GM12878 (cell line): ENCODE data around the gene CFAP61. TPM values are rescaled to one million over a fixed set of nuclear protein-coding genes. Genes with fewer than 3 reads are reported as not detected.

Source experiments
- ATAC-seq: fragments of 200-7000 bp; cut with Tn5 transposase; 3 replicates; pipeline ENCODE4 v1.9.1; 2020; ENCODE audit warnings: mild to moderate bottlenecking, moderate library complexity
- BruUV-seq: library from RNA; stranded (reverse); fragments of 400-500 nt; replicated peaks from 2 replicates; lab custom pipeline; 2021; lab: Mats Ljungman, UMichigan
- CTCF ChIA-PET: fragments of 300-600 bp; sonication (Branson Sonifier 250); formaldehyde crosslinking; extraction: SDS; loops from one replicate; lab custom pipeline; 2021; ENCODE audit warnings: inconsistent platforms; lab: Yijun Ruan, JAX
- POLR2A ChIA-PET: fragments of 350-600 bp; formaldehyde crosslinking; extraction: SDS; loops from one replicate; lab custom pipeline; 2021; ENCODE audit warnings: inconsistent platforms; lab: Charles Lee
- RAD21 ChIA-PET: fragments of 300-600 bp; sonication (Branson Sonifier 250); formaldehyde crosslinking; loops from one replicate; lab custom pipeline; 2023; ENCODE audit warnings: antibody characterized with exemption; ENCODE audit not compliant: unreplicated experiment; lab: Charles Lee
- SMC1A ChIA-PET: fragments of 300-600 bp; sonication (Branson Sonifier 250); formaldehyde crosslinking; loops from one replicate; lab custom pipeline; 2023; ENCODE audit not compliant: unreplicated experiment, uncharacterized antibody; lab: Charles Lee
- DNase-seq: peaks from one replicate; pipeline ENCODE4 v3.0.0-alpha.2; 2011; ENCODE audit warnings: low read depth, low spot score
- FAIRE-seq: peaks from 3 replicates; lab custom pipeline; 2011; peaks lifted over from hg19 to GRCh38; lab: Jason Lieb, UNC
- H2AFZ ChIP-seq: 2 replicates; pipeline ENCODE4 v1.6.0; 2011; ENCODE audit warnings: low read depth, low read length, control low read depth; ENCODE audit not compliant: control insufficient read depth
- H3K27ac ChIP-seq: 2 replicates; pipeline ENCODE4 v1.5.1; 2011; ENCODE audit warnings: control low read depth; ENCODE audit not compliant: control insufficient read depth, insufficient read depth
- H3K27me3 ChIP-seq, 2 experiments: replicated peaks in 1 of 2; 2 replicates each; pipeline versions ENCODE4 v1.6.0 to v1.6.1; 2011; ENCODE audit warnings: low read length in 1 of 2; ENCODE audit not compliant: control insufficient read depth in 2 of 2, insufficient read depth in 2 of 2
- H3K36me3 ChIP-seq, 2 experiments: 2 replicates each; pipeline ENCODE4 v1.5.1; 2011; ENCODE audit warnings: low read length in 1 of 2; ENCODE audit not compliant: control insufficient read depth in 2 of 2, insufficient read depth in 2 of 2
- H3K4me1 ChIP-seq: 2 replicates; pipeline ENCODE4 v1.6.1; 2011; ENCODE audit warnings: mild to moderate bottlenecking, low read length, moderate library complexity, mixed read lengths; ENCODE audit not compliant: control insufficient read depth, insufficient read depth
- H3K4me2 ChIP-seq: 2 replicates; pipeline ENCODE4 v1.6.0; 2011; ENCODE audit warnings: control low read depth; ENCODE audit not compliant: control insufficient read depth, insufficient read depth
- H3K4me3 ChIP-seq: fragments of 200-600 bp; sonication (generic); 2 replicates; pipeline ENCODE4 v1.5.1; 2016
- H3K79me2 ChIP-seq: 2 replicates; pipeline ENCODE4 v1.6.0; 2011; ENCODE audit warnings: low read length; ENCODE audit not compliant: control insufficient read depth, insufficient read depth
- H3K9ac ChIP-seq: 2 replicates; pipeline ENCODE4 v1.8.0; 2011; ENCODE audit warnings: low read length, control low read depth, mixed read lengths; ENCODE audit not compliant: control insufficient read depth, insufficient read depth
- H3K9me3 ChIP-seq: replicated peaks from 3 replicates; pipeline ENCODE4 v1.5.1; 2011; ENCODE audit warnings: mild to moderate bottlenecking, low read length; ENCODE audit not compliant: control insufficient read depth, insufficient read depth
- H4K20me1 ChIP-seq: 2 replicates; pipeline ENCODE4 v1.6.0; 2011; ENCODE audit not compliant: control insufficient read depth, insufficient read depth
- BCL3 ChIP-seq: IDR thresholded peaks from 2 replicates; pipeline ENCODE4 v1.6.1; 2011; ENCODE audit warnings: borderline replicate concordance, low read depth, mild to moderate bottlenecking, moderate library complexity, low read length; ENCODE audit not compliant: insufficient read depth, poor library complexity, severe bottlenecking
- BRCA1 ChIP-seq: IDR thresholded peaks from 2 replicates; pipeline ENCODE4 v1.6.1; 2011; ENCODE audit warnings: low read depth, low read length, improper control_type of control experiment
- CHD1 ChIP-seq: IDR thresholded peaks from 2 replicates; pipeline ENCODE4 v1.6.1; 2012; ENCODE audit warnings: low read depth, low read length, improper control_type of control experiment
- CTCF ChIP-seq, 3 experiments: IDR thresholded peaks in 2 of 3; conservative IDR thresholded peaks in 1 of 3; 2 replicates each; pipeline ENCODE4 v1.5.1; 2011; ENCODE audit warnings: low read depth in 3 of 3, low read length in 3 of 3, mild to moderate bottlenecking in 3 of 3, control low read depth in 2 of 3, moderate library complexity in 2 of 3, inconsistent platforms in 1 of 3, mixed read lengths in 1 of 3; ENCODE audit not compliant: control insufficient read depth in 2 of 3, insufficient read depth in 1 of 3; ENCODE audit errors: extremely low read depth in 1 of 3
- FOXM1 ChIP-seq: IDR thresholded peaks from 2 replicates; pipeline ENCODE4 v1.6.1; 2012; ENCODE audit warnings: low read depth, mild to moderate bottlenecking, inconsistent platforms, low read length, moderate library complexity
- GATAD2B ChIP-seq: fragments of 450-650 bp; conservative IDR thresholded peaks from 2 replicates; pipeline ENCODE4 v1.6.1; 2017; ENCODE audit warnings: low read depth, mild to moderate bottlenecking, moderate library complexity
- HDAC2 ChIP-seq: fragments of 200-600 bp; sonication (generic); IDR thresholded peaks from 2 replicates; pipeline ENCODE4 v1.6.1; 2017
- IKZF1 ChIP-seq: fragments of 450-650 bp; conservative IDR thresholded peaks from 2 replicates; pipeline ENCODE4 v1.6.1; 2017; ENCODE audit warnings: antibody characterized with exemption, mild to moderate bottlenecking
- IRF5 ChIP-seq: fragments of 450-650 bp; IDR thresholded peaks from 2 replicates; pipeline ENCODE4 v1.6.1; 2017; ENCODE audit warnings: borderline replicate concordance
- NBN ChIP-seq: fragments of 450-650 bp; IDR thresholded peaks from 2 replicates; pipeline ENCODE4 v1.6.1; 2016
- NRF1 ChIP-seq: conservative IDR thresholded peaks from 2 replicates; pipeline ENCODE4 v1.6.1; 2011; ENCODE audit warnings: mild to moderate bottlenecking, low read depth, low read length, improper control_type of control experiment
- PBX3 ChIP-seq: IDR thresholded peaks from 2 replicates; pipeline ENCODE4 v1.6.1; 2011; ENCODE audit warnings: mild to moderate bottlenecking, low read depth, low read length, moderate library complexity; ENCODE audit not compliant: insufficient replicate concordance
- PRDM15 ChIP-seq: fragments of 450-650 bp; formaldehyde crosslinking; IDR thresholded peaks from 2 replicates; pipeline ENCODE4 v1.4.0; 2020; ENCODE audit warnings: mild to moderate bottlenecking, moderate library complexity
- RBBP5 ChIP-seq: fragments of 200-600 bp; sonication (generic); conservative IDR thresholded peaks from 2 replicates; pipeline ENCODE4 v1.6.1; 2016
- WGBS: methylation state at CpG from one replicate; pipeline ENCODE4 v1.1.6; 2016; ENCODE audit warnings: low lambda C conversion rate; ENCODE audit not compliant: insufficient replicate concordance, insufficient coverage; ENCODE audit errors: missing lambda C conversion rate; 5-methylcytosine and 5-hydroxymethylcytosine counted together
- in situ Hi-C: fragments of 300-500 bp; cut with MboI; formaldehyde crosslinking; loops from 9 replicates; pipeline ENCODE4 v1.14.3; 2018; ENCODE audit warnings: mixed read lengths
- intact Hi-C: fragments of 100-400 bp; cut with micrococcal nuclease; formaldehyde crosslinking; loops from one replicate; pipeline ENCODE4 v1.14.2; 2022; ENCODE audit not compliant: unreplicated experiment
- polyA plus RNA-seq, 11 experiments: library from polyadenylated mRNA; depleted of rRNA in 4 of 11; unstranded in 6 of 11; stranded (reverse) in 5 of 11; fragments of >200 nt; fragmentation: Nextera tagmentation in 4 of 11; fragmentation: Illumina TruSeq in 1 of 11; extraction: Ambion mirVana in 4 of 11; extraction: Trizol in 1 of 11; gene quantifications; 1 replicate in 1 of 11; 2 replicates in 10 of 11; pipeline versions ENCODE4 v1.2.1 to v1.2.3, GENCODE V29; 2011 to 2016; ENCODE audit warnings: inconsistent platforms in 2 of 11, missing spikeins in 2 of 11, low read depth in 1 of 11
- total RNA-seq, 4 experiments: library from RNA; depleted of rRNA in 3 of 4; stranded (reverse); fragments of >200 nt in 3 of 4; fragmentation: Illumina TruSeq in 1 of 4; extraction: Trizol in 1 of 4; gene quantifications; 2 replicates each; pipeline versions ENCODE4 v1.2.1 to v1.2.3, GENCODE V29; 2013 to 2021

CFAP61 gene
- total and polyA plus RNA-seq, 10 of the 15 experiments (the other 5 are each of a cell fraction or from before 2014, with no cell fraction given), result 0.11 to 0.41 (median 0.24) TPM; not detected in 7

- no peaks in the 10 kb centered on the region for H3K9me3 ChIP-seq
- intact Hi-C loops, result no loop called here
- H3K4me2 ChIP-seq, result no peak overlapping the region
- BruUV-seq, result no TSS peak
- H3K27me3 ChIP-seq, result no peaks in the 10 kb centered on the region; a peak in 1 of 4 replicates
- FAIRE-seq, result no peak
- WGBS, result 55% methylated on average over 6 of the region's 6 CpGs
- in situ Hi-C loops, result no loop called here
- H3K27ac ChIP-seq, result no peak overlapping the region
- H3K4me1 ChIP-seq, result no peaks in the 10 kb centered on the region
- CTCF ChIA-PET, result interaction anchor here (1.5 to 1.8 kb wide), 2 partner anchors 8 to 146 kb away, joined by 5 to 6 read pairs; no protein-coding TSS in a partner anchor
- H3K79me2 ChIP-seq, result no peaks in the 10 kb centered on the region
- H4K20me1 ChIP-seq, result no peaks in the 10 kb centered on the region; the same call in 1 of the 2 replicates
- POLR2A ChIA-PET, result interaction anchor here (0.5 kb wide), 1 partner anchor 17 kb away, joined by 7 read pairs; no protein-coding TSS in a partner anchor
- H3K36me3 ChIP-seq, result no peaks in the 10 kb centered on the region
- H3K9ac ChIP-seq, result no peak overlapping the region
- SMC1A ChIA-PET, result no interaction called here
- TF ChIP-seq PRDM15 (CRISPR knock-in tag) (no peak), NRF1 (no peak), NBN (no peak), CHD1 (no peak), BCL3 (no peak), PBX3 (no peak), RBBP5 (no peak), IRF5 (no peak), IKZF1 (no peak), CTCF (IDR thresholded peaks at IDR 0.05 in 2 of 3, conservative IDR thresholded peaks at IDR 0.05 in 1 of 3; ENCODE audit: control insufficient read depth in 2 of 3, extremely low read depth in 1 of 3, insufficient read depth in 1 of 3, low read depth in 3 of 3, low read length in 3 of 3) (no peak), FOXM1 (no peak), GATAD2B (no peak), HDAC2 (no peak), BRCA1 (no peak)
- DNase-seq, result no peak
- no peak for ATAC-seq
- H2AFZ ChIP-seq, result no peak overlapping the region
- H3K4me3 ChIP-seq, result no peak overlapping the region
- RAD21 ChIA-PET, result no interaction called here
These were observed 178.4 kb downstream of the CFAP61 start for GRCh38 chr20:20230741-20231140.
